ENCODE data around the gene FAR1.

FAR1 gene

DNA sequence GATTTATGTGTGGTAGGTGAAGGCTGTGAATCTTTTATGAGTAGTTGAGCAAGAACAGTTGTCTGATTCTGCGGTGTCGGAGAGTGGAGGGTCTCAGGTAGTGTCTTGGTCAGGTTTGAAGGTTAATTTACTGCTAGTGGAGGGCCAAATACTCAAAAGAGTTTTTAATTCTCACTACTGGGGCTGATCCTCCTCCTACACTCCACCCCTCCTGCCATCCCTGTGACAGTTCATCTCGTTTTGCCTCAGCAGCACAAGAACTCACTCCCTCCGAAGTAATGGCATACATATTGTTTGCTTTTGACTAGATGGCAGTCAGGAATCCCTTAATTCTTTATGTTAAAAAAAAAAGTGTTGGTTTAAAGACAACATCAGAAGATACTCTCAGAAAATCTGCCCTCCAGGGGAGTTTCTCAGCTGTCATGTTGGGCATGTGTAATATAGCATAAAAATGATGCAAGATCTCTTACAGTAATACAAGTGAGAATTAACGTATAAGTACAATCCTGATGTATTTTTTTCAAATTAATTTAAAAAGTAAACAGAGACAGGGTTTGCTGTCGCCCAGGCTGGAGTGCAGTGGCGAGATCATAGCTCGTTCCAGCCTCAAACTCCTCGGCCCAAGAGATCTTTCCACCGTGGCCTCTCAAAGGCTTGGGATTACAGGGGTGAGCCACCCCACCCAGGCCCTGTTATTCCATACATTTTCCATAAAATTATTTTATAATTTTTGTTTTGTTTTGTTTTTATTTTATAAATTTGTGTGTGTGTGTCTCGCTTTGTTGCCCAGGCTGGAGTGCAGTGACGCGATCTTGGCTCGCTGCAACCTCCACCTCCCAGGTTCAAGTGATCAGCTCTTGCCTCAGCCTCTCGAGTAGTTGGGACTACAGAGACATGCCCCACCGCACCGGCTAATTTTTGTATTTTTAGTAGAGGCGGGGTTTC is 1.3 kb downstream of the FAR1 start:
- no peak for DNase-seq (ENCODE audit: low read depth in 1 of 2, low spot score in 1 of 2)

DNA sequence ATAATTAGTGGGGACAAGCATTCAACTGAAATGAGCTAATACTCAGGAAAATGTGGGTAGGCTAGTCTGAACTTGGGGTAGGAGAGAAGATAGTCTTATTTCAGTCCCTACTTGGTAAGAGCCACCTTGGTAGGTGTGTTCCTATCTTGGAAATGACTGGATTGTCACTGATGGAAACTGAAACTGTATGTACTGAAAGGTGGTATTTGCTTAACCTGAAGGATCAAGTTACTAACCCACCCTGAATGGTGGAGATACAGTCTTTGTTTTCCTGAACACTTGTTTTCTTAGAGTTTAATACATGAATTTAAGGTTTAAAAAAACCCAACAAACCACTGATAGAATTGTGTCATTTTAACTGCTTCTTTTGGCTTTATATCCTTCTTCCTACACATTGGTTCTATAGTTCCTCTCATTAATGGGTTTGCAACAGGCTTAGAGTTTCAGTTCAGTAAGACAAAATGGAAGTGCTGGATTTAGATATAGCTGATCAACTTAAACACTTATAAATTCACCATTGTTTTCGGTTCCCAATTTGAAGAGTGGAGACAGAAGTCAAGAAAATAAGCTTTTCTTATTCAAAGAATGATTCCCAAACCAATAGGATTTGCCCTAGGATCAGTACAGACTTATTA is 4.2 kb downstream of the FAR1 start:
- DNase-seq (ENCODE audit: low read depth in 1 of 2, low spot score in 1 of 2): no peak

DNA sequence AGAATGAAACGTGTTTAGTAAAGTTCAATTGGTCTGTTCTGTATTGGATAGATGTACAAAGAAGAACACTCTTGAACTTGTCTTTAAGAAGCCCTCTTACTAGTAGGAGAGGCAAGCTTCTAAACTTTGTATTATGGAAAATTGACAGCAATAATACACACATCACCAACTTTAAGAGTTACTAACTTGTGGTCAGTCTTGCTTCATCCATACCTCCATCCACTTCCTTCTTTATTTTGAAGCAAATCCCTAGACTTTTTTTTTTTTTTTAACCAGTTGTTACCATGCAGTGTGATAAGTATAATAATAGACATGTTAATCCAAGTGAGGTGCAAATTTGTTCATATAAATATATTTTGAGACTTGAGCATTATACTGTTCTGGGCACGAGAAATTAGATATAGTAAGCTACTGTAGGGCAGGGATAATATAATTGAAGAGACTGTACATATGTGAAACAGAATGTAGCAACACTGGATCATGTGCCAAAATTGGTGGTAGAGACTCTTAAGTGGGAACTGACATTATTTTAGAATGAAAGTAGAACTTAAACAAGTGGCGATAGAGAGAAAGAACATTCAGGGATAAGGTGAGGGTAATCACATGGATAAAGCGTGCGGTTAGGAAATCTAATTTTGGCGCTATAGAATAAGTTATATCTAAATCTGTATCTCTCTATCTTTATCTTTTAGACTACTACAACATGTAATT is 6.5 kb downstream of the FAR1 start:
- no peak for DNase-seq (ENCODE audit: low read depth in 1 of 2, low spot score in 1 of 2)

DNA sequence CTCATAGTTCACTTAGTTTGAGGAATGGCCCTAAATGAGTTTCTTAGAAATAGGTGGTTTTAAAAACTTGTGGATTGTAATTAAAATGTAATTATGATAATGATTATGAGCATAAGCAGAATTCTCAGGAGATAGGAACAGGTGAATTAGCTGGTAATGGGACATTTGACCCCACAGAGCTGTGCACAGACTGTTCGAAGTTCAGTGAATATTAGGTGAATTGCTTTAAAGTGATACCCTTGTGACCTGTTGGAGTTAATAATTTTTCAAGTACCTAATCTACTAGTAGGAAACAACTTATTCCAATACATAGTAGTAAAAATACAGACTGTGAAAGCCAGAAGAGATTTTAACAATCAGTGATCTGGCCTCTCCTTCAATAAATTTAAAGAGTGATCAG is 8.1 kb downstream of the FAR1 start:
- DNase-seq (ENCODE audit: low read depth in 1 of 2, low spot score in 1 of 2): no peak

DNA sequence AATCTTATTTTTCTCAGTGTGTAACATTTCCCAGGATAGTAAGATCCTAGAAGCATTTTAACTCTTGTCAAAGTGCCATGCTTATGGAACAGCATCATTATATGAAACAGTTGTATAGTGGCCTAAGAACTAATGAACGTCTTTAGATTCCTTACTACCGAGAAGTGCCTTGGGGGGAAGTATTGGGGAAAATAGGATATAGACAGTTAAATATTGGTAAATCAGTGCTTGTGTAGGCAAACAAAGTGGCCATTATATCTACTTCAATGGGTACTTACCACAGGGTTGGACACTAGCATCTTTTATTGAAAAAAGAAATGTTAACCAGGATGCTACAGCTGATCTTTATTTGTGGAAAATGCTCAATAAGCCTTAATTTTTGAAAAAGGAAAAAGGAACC is 11.3 kb downstream of the FAR1 start:
- no peak for DNase-seq (ENCODE audit: low read depth in 1 of 2, low spot score in 1 of 2)

DNA sequence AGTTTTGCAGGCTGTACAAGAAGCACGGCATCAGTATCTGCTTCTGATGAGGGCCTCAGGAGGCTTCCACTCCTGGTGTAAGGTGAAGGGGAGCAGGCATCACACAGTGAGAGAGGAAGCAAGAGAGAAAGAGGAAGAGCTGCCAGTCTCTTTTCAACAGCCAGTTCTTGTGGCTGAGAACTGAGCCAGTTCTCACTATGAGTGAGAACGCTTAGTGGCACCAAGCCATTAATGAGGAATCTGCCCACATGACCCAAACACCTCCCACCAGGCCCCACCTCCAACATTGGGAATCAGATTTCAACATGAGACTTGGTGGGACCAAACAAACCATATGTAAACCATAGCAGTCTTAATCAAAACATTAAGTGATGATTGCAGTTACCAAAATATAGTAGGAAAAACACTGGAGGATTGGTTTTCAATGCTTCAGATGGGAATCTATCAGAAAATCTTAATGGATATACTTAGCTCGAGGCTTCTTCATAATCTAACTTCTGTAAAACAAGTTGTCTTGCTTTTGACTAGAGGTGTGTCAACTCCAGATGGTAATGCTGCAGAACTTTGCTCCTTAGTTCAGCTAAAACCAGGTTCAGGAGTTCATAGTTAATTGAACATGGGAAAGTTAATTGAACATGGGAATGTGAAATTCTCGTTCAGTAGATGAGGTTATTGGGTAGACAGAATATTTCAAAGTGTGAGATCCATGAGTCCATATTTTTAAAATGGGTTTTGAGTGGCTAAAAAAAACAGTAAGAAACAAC is 12.2 kb downstream of the FAR1 start:
- no peak for DNase-seq (ENCODE audit: low read depth in 1 of 2, low spot score in 1 of 2)

DNA sequence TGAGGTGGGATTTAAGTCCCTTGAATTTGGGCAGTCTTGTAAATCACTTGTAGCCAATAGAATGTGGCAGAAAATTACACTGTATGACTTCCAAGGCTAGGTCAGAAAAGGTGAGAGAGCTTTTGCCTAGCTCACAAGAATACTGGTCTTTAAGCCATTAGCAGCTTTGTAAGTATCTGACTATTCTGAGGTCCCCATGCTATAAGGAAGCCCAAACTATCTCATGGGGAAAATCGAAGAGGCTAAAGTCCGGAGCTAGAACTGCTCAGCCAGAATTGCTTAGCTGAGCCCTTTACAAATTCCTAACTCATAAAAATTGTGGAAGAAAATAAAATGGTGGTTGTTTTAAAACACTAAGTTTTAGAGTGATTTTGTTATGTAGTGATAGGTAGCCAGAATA is 13.0 kb downstream of the FAR1 start:
- no peak for DNase-seq (ENCODE audit: low read depth in 1 of 2, low spot score in 1 of 2)

DNA sequence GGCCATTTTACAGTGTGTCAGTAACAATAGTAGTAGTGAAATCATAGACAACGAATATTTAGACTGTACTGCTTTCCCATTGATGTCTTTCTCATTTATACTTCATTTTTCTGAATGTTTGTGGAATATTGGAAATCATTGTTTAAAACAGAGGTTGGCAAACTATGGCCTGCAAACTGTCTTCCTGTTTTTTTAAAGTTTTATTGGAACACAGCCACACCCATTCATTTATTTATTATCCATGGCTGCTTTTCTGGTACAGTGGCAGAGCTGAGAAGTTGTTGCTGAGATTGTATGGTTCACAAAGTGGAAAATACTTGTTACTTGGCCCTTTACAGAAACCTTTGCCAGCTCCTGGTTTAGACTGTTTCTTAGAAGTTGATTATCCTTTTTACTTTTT is 13.7 kb downstream of the FAR1 start:
- DNase-seq (ENCODE audit: low read depth in 1 of 2, low spot score in 1 of 2): no peak

DNA sequence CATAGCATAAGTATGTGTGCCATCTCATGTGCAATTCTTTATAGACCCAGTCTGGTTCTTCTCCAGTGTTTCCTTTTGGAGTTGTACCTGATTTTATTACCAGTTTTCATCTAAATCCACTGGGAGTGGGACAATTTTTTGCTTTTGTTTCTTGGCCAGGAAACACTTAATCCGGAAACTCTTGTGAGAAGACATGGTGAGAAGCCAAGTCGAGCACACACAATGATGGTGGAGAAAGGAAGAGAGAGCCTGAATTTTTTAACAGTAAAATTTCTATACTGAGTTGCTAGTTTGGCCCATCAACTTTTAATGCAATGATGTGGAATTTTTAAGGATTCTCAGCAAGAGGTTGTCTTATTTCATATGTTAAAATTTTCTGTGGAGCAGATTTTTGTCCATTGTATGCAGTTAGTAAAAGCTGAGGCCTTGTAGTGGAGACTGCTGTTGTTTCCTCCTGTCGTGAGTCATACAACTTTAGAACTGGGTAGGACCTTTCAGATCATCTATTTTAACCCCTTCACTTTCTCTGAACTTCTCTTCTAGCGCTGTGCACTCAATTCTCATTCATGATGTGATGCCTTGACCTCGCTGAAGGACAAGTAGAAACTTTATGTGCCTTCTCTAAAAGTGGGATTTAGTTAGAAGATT is 17.1 kb downstream of the FAR1 start:
- no peak for DNase-seq (ENCODE audit: low read depth in 1 of 2, low spot score in 1 of 2)

DNA sequence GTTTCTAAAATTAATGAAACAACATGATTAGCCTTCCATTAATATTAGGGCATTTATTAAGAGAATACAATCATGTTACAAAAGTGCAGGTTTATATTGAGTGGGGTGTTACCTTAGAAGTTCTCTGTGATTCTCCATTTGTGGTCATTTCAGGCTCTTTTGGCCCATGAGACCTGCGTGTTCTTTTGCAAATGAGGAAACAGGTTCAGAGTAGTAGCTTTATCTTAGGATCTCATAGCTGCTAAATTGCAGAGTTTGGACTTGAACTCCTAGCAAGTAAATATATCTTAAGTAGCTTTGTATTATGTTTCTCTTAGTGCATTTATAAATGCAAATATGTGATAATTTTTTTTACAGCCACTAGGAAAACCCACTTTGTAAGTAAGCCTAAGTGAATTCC is 18.3 kb downstream of the FAR1 start:
- no peak for DNase-seq (ENCODE audit: low read depth in 1 of 2, low spot score in 1 of 2)

DNA sequence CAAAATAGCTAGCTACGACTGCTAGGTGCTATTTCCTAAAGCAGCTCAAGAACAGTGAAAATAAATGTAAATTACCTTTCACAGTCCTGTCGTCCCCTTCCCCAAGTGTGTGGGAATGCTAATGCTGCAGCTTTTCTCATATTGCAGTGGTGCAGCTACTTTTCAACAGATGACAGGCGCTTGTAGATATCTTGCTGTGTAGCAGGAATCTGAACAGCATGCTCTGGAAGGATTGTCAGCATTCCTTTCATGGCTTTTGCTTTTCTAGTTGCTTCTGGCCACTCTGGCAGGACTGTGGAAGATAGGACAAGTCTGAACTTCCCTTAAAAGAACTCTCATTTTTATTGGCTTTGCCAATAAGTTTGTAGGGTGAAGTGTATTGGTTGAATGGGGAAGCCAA is 18.8 kb downstream of the FAR1 start:
- DNase-seq (ENCODE audit: low read depth in 1 of 2, low spot score in 1 of 2): no peak

DNA sequence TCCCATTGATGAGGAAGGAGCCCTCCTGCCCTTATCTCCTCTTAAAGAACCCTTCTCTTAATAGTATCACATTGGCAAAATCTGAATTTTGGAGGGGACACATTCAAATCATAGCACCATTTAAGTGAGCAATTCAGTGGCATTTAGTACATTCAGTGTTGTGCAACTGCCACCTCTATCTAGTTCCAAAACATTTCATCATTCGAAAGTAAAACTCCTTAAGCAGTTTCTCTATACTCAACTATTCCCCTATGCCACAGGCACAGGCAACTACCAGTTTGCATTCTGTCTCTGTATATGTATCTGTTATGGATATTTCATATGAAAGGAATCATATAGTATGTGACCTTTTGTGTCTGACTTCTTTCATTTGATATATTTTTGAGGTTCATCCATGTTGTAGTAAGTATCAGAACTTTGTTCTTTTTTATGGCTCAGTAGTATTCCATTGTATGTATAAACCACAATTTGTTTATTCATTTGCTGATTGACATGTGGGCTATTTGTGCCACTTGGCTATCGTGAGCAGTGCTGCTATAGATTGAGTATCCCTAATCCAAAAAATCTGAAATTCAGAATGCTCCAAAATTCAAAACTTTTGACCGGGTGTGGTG is 22.9 kb downstream of the FAR1 start:
- DNase-seq (ENCODE audit: low read depth in 1 of 2, low spot score in 1 of 2): no peak

DNA sequence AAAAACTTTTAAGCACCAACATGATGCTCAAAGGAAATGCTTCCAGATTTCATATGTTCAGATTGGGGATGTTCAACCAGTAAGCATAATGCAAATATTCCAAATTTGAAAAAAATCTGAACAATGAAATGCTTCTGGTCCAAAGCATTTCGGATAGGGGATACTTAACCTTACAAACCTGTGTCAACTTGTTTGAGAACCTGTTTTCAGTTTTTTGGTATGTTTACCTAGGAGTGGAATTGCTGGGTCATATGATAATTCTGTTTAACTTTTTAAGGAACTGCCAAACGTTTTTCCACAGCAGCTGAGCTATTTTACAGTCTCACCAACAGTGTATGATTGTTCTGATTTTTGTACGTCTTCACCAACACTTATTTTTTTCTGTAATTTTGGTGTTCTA is 23.7 kb downstream of the FAR1 start:
- DNase-seq (ENCODE audit: low read depth in 1 of 2, low spot score in 1 of 2): no peak

DNA sequence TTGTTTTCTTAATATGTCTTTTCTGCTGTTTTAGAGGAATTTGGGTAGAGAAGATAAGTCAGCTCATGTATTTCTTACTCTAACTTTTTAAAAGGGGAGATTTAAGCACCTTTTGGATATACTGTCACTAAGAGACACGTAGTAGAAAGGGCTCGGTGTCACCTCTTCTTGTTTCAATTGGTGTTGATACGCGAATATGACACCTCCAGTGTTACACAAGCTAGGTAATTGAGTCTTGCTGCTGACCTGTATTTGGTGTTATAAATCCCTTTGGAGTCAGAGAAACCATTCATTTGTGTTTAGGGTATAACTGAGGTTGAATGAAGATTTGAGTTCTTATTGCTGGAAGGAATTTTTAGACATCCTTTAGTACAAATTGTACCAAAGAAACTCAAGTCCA is 25.6 kb downstream of the FAR1 start:
- DNase-seq (ENCODE audit: low read depth in 1 of 2, low spot score in 1 of 2): no peak

DNA sequence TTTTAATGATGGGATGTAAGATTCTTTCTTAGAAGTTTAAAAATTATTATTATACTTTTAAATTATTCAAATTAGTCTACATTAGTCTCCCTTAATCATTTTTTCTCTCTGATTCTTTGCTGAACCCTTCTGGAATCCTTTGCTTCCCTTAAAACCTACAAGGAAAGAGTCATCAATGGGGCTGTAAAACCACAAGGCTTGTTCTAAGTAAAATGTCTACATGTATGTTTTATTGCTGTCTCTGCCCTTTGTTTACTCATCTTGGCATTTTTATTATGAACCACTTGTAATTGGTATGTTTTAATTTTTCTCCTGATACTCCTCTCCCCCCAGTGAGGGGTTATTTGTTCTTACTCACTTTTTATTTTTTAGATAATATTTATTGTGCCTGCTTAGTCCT is 27.4 kb downstream of the FAR1 start:
- no peak for DNase-seq (ENCODE audit: low read depth in 1 of 2, low spot score in 1 of 2)

DNA sequence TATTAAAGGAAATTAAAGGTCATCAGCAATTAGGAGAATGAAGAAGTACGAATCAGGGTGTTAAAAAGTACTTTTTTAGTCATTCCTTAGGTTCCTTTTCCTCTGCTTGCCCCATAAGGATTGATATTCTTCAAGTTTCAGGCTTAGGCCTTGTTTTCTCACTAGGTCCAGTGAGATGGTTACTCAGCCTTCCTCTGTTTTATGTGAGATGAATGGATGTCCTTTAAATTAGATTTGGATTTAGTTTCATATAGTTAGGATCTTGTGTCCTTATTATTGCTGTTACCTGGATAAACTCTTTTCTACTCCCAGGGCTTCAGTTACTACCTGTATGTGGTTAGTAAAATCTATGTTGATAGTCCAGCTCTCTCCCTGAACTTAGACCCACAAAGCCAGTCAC is 29.2 kb downstream of the FAR1 start:
- no peak for DNase-seq (ENCODE audit: low read depth in 1 of 2, low spot score in 1 of 2)

DNA sequence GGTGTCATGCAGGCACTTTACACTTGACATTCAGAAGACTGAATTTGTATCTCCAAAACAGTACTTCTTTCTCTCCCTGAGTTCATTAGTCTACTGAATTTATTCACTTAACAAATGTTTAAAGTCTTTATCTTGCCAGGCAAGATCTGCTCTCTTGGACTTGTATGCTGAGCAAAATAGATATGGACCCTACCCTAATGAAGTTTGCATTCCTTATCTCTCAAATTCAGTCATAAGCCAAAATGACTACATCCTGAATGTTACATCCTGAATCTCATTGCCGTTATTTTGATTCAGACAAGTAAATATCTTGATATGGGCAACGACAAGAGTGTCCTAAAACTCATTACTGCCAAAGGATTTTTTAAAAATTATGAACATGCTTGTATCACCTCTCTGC is 29.7 kb downstream of the FAR1 start:
- no peak for DNase-seq (ENCODE audit: low read depth in 1 of 2, low spot score in 1 of 2)

DNA sequence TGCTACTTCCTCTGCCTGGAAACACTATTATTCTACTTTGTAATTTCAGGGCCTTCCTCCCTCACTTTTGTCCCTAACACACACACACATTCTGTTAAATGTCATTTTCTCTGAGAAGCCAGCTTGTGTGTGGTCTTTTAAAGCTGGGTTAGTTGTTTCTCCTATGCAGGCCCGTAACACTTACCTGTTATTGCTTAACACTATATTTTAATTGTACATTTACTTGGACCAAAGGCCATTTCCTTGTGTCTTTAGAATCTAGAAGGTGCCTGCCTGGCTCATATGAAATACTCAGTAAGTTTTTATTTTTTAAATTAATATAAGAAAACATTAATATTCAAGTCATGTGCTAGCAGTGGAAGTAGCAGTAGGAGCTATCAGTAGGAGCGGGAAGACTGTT is 30.6 kb downstream of the FAR1 start:
- no peak for DNase-seq (ENCODE audit: low read depth in 1 of 2, low spot score in 1 of 2)

DNA sequence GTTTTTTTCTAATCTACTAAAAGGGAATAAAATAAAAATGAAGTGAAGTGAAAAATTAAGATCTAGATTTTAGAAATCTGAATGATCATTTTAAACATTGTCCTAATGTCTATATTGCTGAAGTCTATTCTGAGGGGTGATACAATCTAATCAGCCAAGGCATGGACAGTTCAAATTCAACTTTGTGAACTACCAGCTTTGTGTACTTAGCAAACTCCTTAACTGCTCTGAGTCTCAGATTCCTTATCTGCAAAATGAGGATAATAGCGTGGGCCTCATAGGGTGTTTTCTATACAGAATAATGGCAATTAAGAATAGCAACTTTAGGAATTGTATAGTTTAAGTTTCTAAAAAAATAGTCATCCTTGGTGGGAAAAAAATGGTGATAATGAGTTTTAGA is 31.4 kb downstream of the FAR1 start:
- DNase-seq (ENCODE audit: low read depth in 1 of 2, low spot score in 1 of 2): no peak

DNA sequence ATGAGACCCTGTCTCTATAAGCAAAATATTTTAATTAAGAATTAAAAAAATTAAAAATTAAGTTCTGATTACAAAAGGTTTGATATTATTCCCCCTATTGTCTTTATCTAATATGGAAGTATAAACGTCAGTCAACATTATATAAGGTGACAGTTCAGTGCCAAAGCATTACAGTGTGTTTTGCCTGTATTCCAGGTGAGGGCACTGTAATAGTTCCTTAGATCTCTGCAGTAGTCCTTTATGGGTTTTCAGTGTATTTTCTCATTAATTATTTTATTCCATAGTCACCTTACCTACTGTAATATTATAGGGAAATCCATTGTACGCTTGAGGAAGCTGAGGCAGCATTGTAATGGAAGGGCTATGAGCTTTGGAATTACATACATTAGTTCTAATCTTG is 33.0 kb downstream of the FAR1 start:
- DNase-seq (ENCODE audit: low read depth in 1 of 2, low spot score in 1 of 2): no peak

DNA sequence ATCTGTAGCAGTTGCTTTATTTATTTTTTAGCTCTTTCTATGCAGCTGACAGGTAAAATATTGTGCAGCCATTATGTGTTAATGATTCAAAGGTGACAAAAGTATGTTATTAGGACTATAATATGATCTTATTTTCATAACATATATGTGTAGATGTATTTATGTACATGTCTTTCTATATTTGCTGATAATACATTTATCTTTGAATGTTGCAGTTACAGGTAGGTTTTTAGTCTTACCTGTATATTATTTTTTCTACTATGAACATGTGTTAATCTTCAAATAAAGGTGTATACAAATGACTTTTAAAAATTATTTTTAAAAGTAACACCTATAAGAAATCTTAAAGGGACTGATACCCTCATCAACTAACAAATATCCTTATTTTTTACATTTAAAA is 33.6 kb downstream of the FAR1 start:
- no peak for DNase-seq (ENCODE audit: low read depth in 1 of 2, low spot score in 1 of 2)
